Transverse colon (tissue), 4 donors: Measurements from ENCODE around the gene TST. TPM values are rescaled to one million over a fixed set of nuclear protein-coding genes. Genes with fewer than 3 reads are reported as not detected.

Source experiments
- DNase-seq: peaks from one replicate; pipeline ENCODE4 v3.0.0-alpha.2; 2019
- H3K27ac ChIP-seq, 4 donors: fragments of 200-600 bp; sonication (generic); 2 replicates each; pipeline ENCODE4 v1.5.1; 2016 to 2018; ENCODE audit warnings: inconsistent platforms in 4 of 4
- H3K27me3 ChIP-seq: fragments of 200-600 bp; sonication (generic); 2 replicates; pipeline ENCODE4 v1.5.1; 2017; ENCODE audit warnings: inconsistent platforms
- H3K36me3 ChIP-seq, 4 donors: fragments of 200-600 bp; sonication (generic); 2 replicates each; pipeline ENCODE4 v1.5.1; 2017 to 2019; ENCODE audit warnings: inconsistent platforms in 4 of 4
- H3K4me1 ChIP-seq, 4 donors: fragments of 200-600 bp; sonication (generic); 2 replicates each; pipeline ENCODE4 v1.5.1; 2017 to 2020; ENCODE audit warnings: inconsistent platforms in 4 of 4
- H3K4me3 ChIP-seq, 4 donors: fragments of 200-600 bp; sonication (generic); 1 replicate in 1 of 4; 2 replicates in 3 of 4; pipeline versions ENCODE4 v1.5.1 to v1.6.1; 2017 to 2019; ENCODE audit warnings: inconsistent platforms in 4 of 4
- H3K9me3 ChIP-seq, 2 donors: fragments of 200-600 bp; sonication (generic); 2 replicates each; pipeline ENCODE4 v1.5.1; 2017 to 2019; ENCODE audit warnings: inconsistent platforms in 2 of 2
- CTCF ChIP-seq, 5 experiments: fragments of 200-600 bp in 3 of 5; fragments of 450-650 bp in 2 of 5; sonication (generic) in 3 of 5; IDR thresholded peaks; 1 replicate in 2 of 5; 2 replicates in 3 of 5; pipeline ENCODE4 v1.5.1; 2016 to 2017; ENCODE audit warnings: antibody characterized with exemption in 5 of 5, inconsistent platforms in 3 of 5, mild to moderate bottlenecking in 2 of 5, moderate library complexity in 1 of 5
- EP300 ChIP-seq: sonication (generic); formaldehyde crosslinking; IDR thresholded peaks from one replicate; pipeline ENCODE4 v1.6.1; 2017; ENCODE audit warnings: antibody characterized with exemption, low read depth
- POLR2A ChIP-seq: fragments of 450-650 bp; IDR thresholded peaks from one replicate; pipeline ENCODE4 v1.6.1; 2016; ENCODE audit warnings: antibody characterized with exemption, mild to moderate bottlenecking, moderate library complexity
- POLR2AphosphoS5 ChIP-seq, 3 donors: sonication (generic); formaldehyde crosslinking; IDR thresholded peaks; one replicate each; pipeline ENCODE4 v1.6.1; 2016; ENCODE audit warnings: antibody characterized with exemption in 3 of 3
- WGBS, 2 donors: methylation state at CpG; one replicate each; pipeline ENCODE4 v1.1.5; 2018; ENCODE audit warnings: low coverage in 1 of 2; 5-methylcytosine and 5-hydroxymethylcytosine counted together
- in situ Hi-C, 4 donors: fragments of 200-750 bp; cut with MboI; loops; one replicate each; pipeline versions ENCODE4 v1.15.0 to v1.15.1; 2017; ENCODE audit warnings: low sequenced_read_pairs in 3 of 4, low pct_ligation_motif_present in 1 of 4, low pct_unique_long_range_greater_than_20kb in 1 of 4
- intact Hi-C: fragments of 100-400 bp; cut with DNase I; formaldehyde crosslinking; loops from one replicate; pipeline ENCODE4 v1.15.1; 2023; ENCODE audit warnings: low total_unique reads
- total RNA-seq, 4 donors: library from RNA; depleted of rRNA; stranded (reverse); fragments of >200 nt; gene quantifications; one replicate each; pipeline ENCODE4 v1.1.0, GENCODE V29; 2016

The TST gene
- total RNA-seq, 4 donors from 2014 or later, result 246 to 719 (median 557) TPM

GRCh38 chr22:37008365-37008764 lies 10.9 kb downstream of the TST start:
- Histone ChIP-seq H3K27me3 (no peaks in the 10 kb centered on the region), H3K4me3 (no peak overlapping the region), H3K9me3 (no peaks in the 10 kb centered on the region), H3K27ac (no peak overlapping the region), H3K36me3 (no peaks in the 10 kb centered on the region), H3K4me1 (peaks cover 3 to 21% (median 19%) of the 10 kb centered on the region in 4 donors)
- in situ Hi-C loops (no loop called here), intact Hi-C loops (no loop called here)
- WGBS, 2 donors, result 78 to 100% methylated on average over 1 to 2 of the region's 2 CpGs
- TF ChIP-seq POLR2AphosphoS5 (IDR thresholded peaks at IDR 0.05) (no peak), POLR2A (no peak), EP300 (no peak), CTCF (IDR thresholded peaks at IDR 0.05) (no peak)
- DNase-seq, result no peak

- intact Hi-C loops (no loop called here), in situ Hi-C loops (no loop called here)
- Histone ChIP-seq H3K4me3 (no peak overlapping the region), H3K27ac (no peak overlapping the region), H3K4me1 (peaks cover 3 to 14% (median 12%) of the 10 kb centered on the region in 4 donors), H3K27me3 (no peaks in the 10 kb centered on the region), H3K36me3 (no peaks in the 10 kb centered on the region), H3K9me3 (no peaks in the 10 kb centered on the region)
- no peak for DNase-seq
- no peak for TF ChIP-seq EP300
- TF ChIP-seq POLR2A, result no peak
- TF ChIP-seq CTCF (IDR thresholded peaks at IDR 0.05), result no peak
- TF ChIP-seq POLR2AphosphoS5 (IDR thresholded peaks at IDR 0.05), result no peak
- 48% methylated on average over 2 of the region's 2 CpGs; no CpG with 5 or more reads in 1 of the 2 donors for WGBS, 2 donors
These were observed 11.6 kb downstream of the TST start for GRCh38 chr22:37007651-37008050.

GRCh38 chr22:37002633-37003032 lies 16.6 kb downstream of the TST start:
- TF ChIP-seq POLR2AphosphoS5 (IDR thresholded peaks at IDR 0.05), result no peak
- no peak for TF ChIP-seq CTCF (IDR thresholded peaks at IDR 0.05)
- no peak for TF ChIP-seq EP300
- TF ChIP-seq POLR2A, result no peak

GRCh38 chr22:37001826-37002225 lies 17.4 kb downstream of the TST start:
- Histone ChIP-seq H3K4me3 (no peak overlapping the region), H3K9me3 (no peaks in the 10 kb centered on the region), H3K27me3 (no peaks in the 10 kb centered on the region), H3K4me1 (no peaks in the 10 kb centered on the region), H3K36me3 (no peaks in the 10 kb centered on the region), H3K27ac (no peak overlapping the region)
- in situ Hi-C loops, result no loop called here
- intact Hi-C loops, result no loop called here
- TF ChIP-seq POLR2A (no peak), EP300 (no peak), CTCF (IDR thresholded peaks at IDR 0.05) (no peak), POLR2AphosphoS5 (IDR thresholded peaks at IDR 0.05) (no peak)
- WGBS, 2 donors, result 86 to 87% methylated on average over 1 to 12 of the region's 12 CpGs
- DNase-seq, result no peak

More at GRCh38 chr22:37002633-37003032, 16.6 kb downstream of the TST start:
- DNase-seq, result no peak
- H3K27ac ChIP-seq, result no peak overlapping the region
- no peaks in the 10 kb centered on the region for H3K4me1 ChIP-seq
- intact Hi-C loops (no loop called here), in situ Hi-C loops (no loop called here)
- WGBS, 2 donors, result 84 to 100% methylated on average over 1 to 7 of the region's 7 CpGs
- no peaks in the 10 kb centered on the region for H3K27me3 ChIP-seq
- H3K9me3 ChIP-seq, result no peaks in the 10 kb centered on the region
- no peak overlapping the region for H3K4me3 ChIP-seq
- H3K36me3 ChIP-seq, result no peaks in the 10 kb centered on the region
